Erythroblast (primary cell): ENCODE data around the gene THSD7A.

Experiments used
- GATA1 ChIP-seq: IDR thresholded peaks from 2 replicates; pipeline ENCODE4 v1.6.1; 2011; ENCODE audit warnings: low read depth, mild to moderate bottlenecking, control low read depth, low read length, moderate library complexity
- POLR2A ChIP-seq: IDR thresholded peaks from 2 replicates; pipeline ENCODE4 v1.6.1; 2011; ENCODE audit warnings: mild to moderate bottlenecking, low read length

DNA sequence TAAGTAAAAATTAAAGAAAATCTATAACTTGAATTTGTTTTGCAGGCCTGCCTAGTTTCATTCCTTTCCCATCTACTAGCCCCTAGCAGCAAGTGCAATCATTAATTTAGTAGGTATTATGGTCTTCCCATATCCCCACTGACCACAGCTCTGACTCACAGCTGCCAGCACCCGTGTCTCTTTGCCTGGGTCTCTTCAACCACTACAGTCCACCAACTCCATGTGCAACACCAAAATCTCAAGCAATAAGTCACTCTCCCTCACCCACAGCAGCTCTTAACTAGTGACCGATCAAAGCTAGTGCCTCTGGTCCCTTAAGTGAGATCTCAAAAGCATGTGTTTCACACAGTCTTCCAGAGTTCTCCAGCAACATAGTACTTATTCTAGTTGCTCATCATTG lies 26.0 kb upstream of the THSD7A start:
- no peak for TF ChIP-seq POLR2A
- TF ChIP-seq GATA1: no peak
